ENCODE data around the gene SNTB2. TPM values are rescaled to one million over a fixed set of nuclear protein-coding genes. Genes with fewer than 3 reads are reported as not detected.

Gene SNTB2
- total RNA-seq, 1 experiment from 2014 or later: 30.3 TPM

GRCh38 chr16:69241926-69242325 lies 55.0 kb downstream of the SNTB2 start:
- no peaks in the 10 kb centered on the region; the same call in 1 of the 2 replicates for H3K36me3 ChIP-seq (ENCODE audit: low read depth)
- no peak overlapping the region for H3K27ac ChIP-seq
- H2AFZ ChIP-seq: no peak overlapping the region
- no peaks in the 10 kb centered on the region for H4K20me1 ChIP-seq (ENCODE audit: insufficient read depth)
- ChIA-PET POLR2A (ENCODE audit: unreplicated experiment) (no interaction called here), CTCF (interaction anchor here (0.6 kb wide), 1 partner anchor 552 kb away, joined by 5 read pairs; no protein-coding TSS in a partner anchor)
- no peaks in the 10 kb centered on the region for H3K4me1 ChIP-seq (replicated peaks; ENCODE audit: insufficient read depth)
- no peaks in the 10 kb centered on the region for H3K9me2 ChIP-seq (ENCODE audit: insufficient read depth)
- BruUV-seq (replicated peaks): no TSS peak
- TF ChIP-seq CTCF (conservative IDR thresholded peaks at IDR 0.05) (no peak), EZH2 (IDR thresholded peaks at IDR 0.05; ENCODE audit: low read depth) (no peak)
- H3K79me2 ChIP-seq (ENCODE audit: low read depth): no peaks in the 10 kb centered on the region
- intact Hi-C loops (cut with micrococcal nuclease; ENCODE audit: unreplicated experiment): no loop called here
- no peak overlapping the region for H3K4me2 ChIP-seq
- H3F3A ChIP-seq (ENCODE audit: insufficient read depth, low read depth): no peaks in the 10 kb centered on the region
- no peaks in the 10 kb centered on the region for H3K9me3 ChIP-seq (ENCODE audit: insufficient read depth, low read depth)
- H3K27me3 ChIP-seq (ENCODE audit: insufficient read depth, low read depth): no peaks in the 10 kb centered on the region
- H3K4me3 ChIP-seq: no peak overlapping the region
- no peak for DNase-seq

GRCh38 chr16:69243479-69243878 lies 56.5 kb downstream of the SNTB2 start:
- Histone ChIP-seq H3K79me2 (ENCODE audit: low read depth) (no peaks in the 10 kb centered on the region), H4K20me1 (ENCODE audit: insufficient read depth) (no peaks in the 10 kb centered on the region), H3K27me3 (ENCODE audit: insufficient read depth, low read depth) (no peaks in the 10 kb centered on the region), H3F3A (ENCODE audit: insufficient read depth, low read depth) (no peaks in the 10 kb centered on the region), H3K4me3 (no peak overlapping the region), H3K9me3 (ENCODE audit: insufficient read depth, low read depth) (no peaks in the 10 kb centered on the region), H3K4me2 (no peak overlapping the region), H3K9me2 (ENCODE audit: insufficient read depth) (no peaks in the 10 kb centered on the region), H2AFZ (no peak overlapping the region), H3K4me1 (replicated peaks; ENCODE audit: insufficient read depth) (no peaks in the 10 kb centered on the region), H3K27ac (no peak overlapping the region), H3K36me3 (ENCODE audit: low read depth) (no peaks in the 10 kb centered on the region; the same call in none of the 2 replicates)
- POLR2A ChIA-PET (ENCODE audit: unreplicated experiment): interaction anchor here (0.6 kb wide), 1 partner anchor 1476 kb away, joined by 26 read pairs; no protein-coding TSS in a partner anchor
- no TSS peak for BruUV-seq (replicated peaks)
- CTCF ChIA-PET: no interaction called here
- TF ChIP-seq EZH2 (IDR thresholded peaks at IDR 0.05; ENCODE audit: low read depth) (no peak), CTCF (conservative IDR thresholded peaks at IDR 0.05) (no peak)
- intact Hi-C loops (cut with micrococcal nuclease; ENCODE audit: unreplicated experiment): no loop called here
- no peak for DNase-seq

GRCh38 chr16:69244336-69244735 lies 57.4 kb downstream of the SNTB2 start:
- Histone ChIP-seq H3K9me3 (ENCODE audit: insufficient read depth, low read depth) (no peaks in the 10 kb centered on the region), H3K4me2 (no peak overlapping the region), H2AFZ (no peak overlapping the region), H4K20me1 (ENCODE audit: insufficient read depth) (no peaks in the 10 kb centered on the region), H3K4me1 (replicated peaks; ENCODE audit: insufficient read depth) (no peaks in the 10 kb centered on the region), H3K9me2 (ENCODE audit: insufficient read depth) (no peaks in the 10 kb centered on the region), H3K27ac (no peak overlapping the region), H3K36me3 (ENCODE audit: low read depth) (no peaks in the 10 kb centered on the region; the same call in none of the 2 replicates), H3K79me2 (ENCODE audit: low read depth) (no peaks in the 10 kb centered on the region), H3K4me3 (no peak overlapping the region), H3F3A (ENCODE audit: insufficient read depth, low read depth) (no peaks in the 10 kb centered on the region), H3K27me3 (ENCODE audit: insufficient read depth, low read depth) (no peaks in the 10 kb centered on the region)
- TF ChIP-seq EZH2 (IDR thresholded peaks at IDR 0.05; ENCODE audit: low read depth): no peak
- TF ChIP-seq CTCF (conservative IDR thresholded peaks at IDR 0.05): no peak
- intact Hi-C loops (cut with micrococcal nuclease; ENCODE audit: unreplicated experiment): no loop called here
- DNase-seq: no peak
- ChIA-PET CTCF (no interaction called here), POLR2A (ENCODE audit: unreplicated experiment) (no interaction called here)
- no TSS peak for BruUV-seq (replicated peaks)

Data from PC-9 (cell line).